Measurements from ENCODE around the gene TPM2.

TPM2 gene

DNA sequence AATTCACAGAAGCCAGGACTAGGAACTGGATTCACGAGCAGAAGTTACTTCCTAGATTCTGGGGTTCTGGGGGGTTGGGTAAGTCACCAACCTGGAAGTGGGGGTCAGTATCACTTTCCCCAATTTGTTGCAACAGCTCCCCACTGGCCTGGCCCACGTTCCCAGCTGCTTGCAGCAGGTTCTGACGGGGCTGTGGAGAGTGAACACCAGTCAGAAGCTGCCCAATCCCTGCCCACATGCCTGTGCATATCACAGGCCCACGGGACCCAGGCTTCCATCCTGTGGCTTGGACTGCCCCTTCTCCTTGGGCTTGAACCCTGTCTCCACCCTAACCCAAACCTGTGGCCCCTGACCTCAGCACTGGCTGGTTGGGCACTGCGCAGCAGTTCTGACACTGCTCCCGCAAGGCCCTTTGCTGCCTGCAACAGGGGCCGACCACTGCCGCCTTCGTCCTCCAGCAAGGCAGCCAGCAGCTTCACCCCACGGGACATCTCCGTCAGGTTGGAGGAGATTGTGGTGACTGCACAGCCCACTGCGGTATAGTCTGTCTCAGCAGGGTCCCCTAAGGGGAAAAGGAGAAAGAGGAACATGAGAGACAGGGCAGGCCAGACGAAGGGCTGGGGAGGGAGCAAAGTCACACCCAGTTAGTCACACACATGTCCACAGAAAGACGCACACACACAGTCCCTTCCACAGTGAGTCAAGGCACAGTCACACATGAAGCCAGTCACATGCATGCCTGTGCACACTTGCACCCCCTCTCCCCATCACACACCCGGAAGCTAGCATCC is 29.2 kb upstream of the TPM2 start:
- DNase-seq (ENCODE audit: low read depth) = no peak

DNA sequence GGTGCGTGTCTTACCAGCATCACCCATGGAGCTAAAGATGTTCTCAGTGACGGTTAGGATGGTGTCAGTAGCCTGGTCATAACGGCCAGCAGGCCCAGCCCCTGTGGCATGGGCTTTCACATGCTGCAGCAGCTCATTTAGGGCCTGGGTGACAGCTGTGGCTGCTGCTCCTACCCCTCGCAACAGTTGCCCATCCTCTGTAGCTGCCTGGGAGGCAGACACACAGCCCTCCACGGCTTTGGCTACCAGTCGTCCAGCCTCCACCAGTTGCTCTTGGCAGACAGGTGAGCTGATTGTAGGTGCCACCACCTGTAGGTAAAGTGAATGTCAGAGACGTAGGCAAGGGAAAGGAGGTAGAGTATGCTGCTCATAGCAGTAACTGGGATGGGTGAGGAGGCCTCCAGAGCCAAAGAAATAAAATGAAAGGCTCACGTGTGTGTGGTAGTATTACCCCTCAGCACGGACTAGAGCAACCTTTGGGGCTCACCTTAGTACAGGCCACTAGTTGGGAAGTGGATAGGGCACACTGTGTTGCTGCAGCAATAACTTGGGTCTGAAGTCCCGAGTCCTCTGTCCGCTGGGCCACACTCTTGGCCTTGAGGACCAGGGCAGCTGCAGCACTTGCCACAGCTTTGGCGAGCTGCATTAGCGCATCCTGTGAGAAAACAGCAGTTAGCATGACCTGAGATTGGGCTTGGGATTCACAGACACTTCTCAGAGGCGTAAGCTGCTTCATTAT is 27.6 kb upstream of the TPM2 start:
- DNase-seq (ENCODE audit: low read depth) = no peak

GRCh38 chr9:35716230-35716629 is 26.5 kb upstream of the TPM2 start:
- DNase-seq (ENCODE audit: low read depth) = no peak

DNA sequence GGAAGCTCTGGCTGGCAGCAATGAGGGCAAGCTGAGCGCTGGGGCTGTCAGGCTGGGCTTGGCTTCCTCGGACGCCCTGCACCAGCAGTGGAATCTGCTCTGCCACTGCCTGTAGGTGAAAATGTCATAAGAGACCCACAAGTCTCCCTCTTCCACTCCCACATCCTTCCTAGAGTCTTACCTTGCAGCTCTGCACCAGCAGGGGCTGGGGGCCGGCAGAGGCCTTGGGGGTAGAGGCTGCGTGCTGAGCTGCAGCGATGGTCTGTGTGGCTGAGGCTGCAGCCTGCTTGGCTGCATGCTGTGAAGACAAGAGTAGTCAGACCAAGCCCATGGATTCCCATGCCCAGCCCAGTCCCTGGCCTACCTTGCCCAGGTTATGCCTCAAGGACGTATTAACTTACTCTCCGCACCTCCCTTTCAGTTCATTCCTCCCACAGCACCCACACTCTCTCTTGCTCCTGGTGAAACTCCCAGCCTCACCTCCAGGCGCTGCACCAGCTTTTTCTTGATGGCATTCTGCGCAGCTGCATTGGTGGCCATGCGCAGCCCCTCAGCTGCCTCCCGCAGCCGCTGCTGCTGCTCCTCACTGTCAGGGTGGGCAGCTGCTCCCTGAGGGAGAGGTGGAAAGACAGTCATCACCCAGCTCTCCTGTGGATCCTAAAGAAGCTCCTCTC is 25.0 kb upstream of the TPM2 start:
- DNase-seq (ENCODE audit: low read depth) = no peak

GRCh38 chr9:35714123-35714522 is 24.4 kb upstream of the TPM2 start:
- DNase-seq (ENCODE audit: low read depth) = no peak

- no peak for DNase-seq (ENCODE audit: low read depth)
These were observed 23.9 kb upstream of the TPM2 start for GRCh38 chr9:35713578-35713977.

DNA sequence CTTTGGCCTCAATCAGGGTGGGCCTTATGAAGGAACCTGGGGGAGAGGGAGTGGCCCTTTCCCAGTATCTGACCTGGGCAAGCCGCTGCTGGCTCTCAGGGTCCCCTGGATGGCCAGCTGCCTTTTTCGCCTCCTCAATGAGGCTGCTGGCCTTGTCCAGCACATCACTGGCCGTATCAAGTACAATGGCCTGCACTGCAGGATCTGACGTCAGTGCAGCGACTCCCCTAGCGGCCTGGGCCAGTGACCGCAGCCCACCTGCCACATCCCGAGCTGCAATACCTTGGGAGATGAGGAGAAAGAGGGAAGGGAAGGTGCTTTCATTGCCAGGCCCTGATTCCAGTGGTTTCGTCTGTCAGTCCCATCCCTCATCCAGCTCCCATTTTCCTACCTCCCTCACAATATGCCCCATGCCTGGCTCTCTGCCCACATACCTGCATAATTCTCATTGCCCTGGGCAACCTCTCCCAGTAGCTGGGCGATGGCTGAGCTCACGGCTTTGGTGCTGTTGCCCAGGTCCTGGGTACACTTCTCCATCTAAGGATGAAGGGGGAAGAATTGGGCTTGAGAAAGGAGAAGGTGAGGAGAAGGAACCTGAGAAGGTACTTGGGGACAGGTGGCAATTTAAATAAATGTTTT is 23.2 kb upstream of the TPM2 start:
- DNase-seq (ENCODE audit: low read depth) = no peak

DNA sequence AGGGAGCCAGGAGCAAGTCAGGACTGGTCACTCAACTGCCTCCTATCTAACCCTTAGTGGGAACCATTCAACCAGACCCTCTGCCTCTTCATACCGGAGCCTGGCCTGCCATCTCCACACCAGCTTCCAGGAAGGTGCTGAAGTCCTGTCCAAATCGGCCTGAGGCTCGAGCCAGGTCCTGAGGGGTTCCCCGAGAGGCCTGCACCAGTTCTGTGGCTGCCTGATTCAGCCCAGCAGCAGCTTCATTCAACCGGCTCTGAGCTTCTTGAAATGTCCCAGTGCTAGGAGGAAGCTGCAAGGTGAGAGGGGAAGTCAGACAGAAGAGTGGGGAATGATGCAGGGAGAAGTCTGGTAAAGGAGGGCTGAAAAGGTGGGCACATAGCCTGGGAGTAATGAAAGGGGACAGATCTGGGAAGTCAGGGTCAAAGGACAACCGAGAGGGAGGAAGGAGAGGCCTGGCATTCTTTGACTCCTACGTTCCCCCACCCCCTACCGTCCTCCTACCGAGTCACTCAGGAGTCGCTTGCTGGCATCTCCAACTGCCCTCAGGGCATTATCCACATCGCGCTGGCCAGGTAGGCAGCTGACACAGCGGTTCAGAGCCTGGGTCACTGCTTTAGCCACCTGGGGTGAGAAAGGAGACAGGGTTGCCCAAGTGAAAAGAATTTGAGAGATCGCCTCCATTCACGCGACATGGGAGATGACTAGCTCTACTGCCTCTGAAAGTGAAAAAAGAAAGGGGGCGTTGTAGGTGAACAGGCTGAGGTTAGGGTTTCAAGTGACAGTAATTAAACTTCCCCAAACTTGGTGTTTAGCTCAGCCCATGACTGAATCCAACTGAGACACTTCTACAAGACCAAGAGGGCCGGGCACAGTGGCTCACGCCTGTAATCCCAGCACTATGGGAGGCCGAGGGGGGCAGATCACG is 22.0 kb upstream of the TPM2 start:
- no peak for DNase-seq (ENCODE audit: low read depth)

GRCh38 chr9:35710818-35711500 is 21.2 kb upstream of the TPM2 start:
- DNase-seq (ENCODE audit: low read depth) = no peak

- DNase-seq (ENCODE audit: low read depth) = no peak
These were observed 18.4 kb upstream of the TPM2 start for GRCh38 chr9:35708146-35708545.

GRCh38 chr9:35706951-35707350 is 17.2 kb upstream of the TPM2 start:
- DNase-seq (ENCODE audit: low read depth) = no peak

- no peak for DNase-seq (ENCODE audit: low read depth)
These were observed 16.2 kb upstream of the TPM2 start for GRCh38 chr9:35705836-35706430.

DNA sequence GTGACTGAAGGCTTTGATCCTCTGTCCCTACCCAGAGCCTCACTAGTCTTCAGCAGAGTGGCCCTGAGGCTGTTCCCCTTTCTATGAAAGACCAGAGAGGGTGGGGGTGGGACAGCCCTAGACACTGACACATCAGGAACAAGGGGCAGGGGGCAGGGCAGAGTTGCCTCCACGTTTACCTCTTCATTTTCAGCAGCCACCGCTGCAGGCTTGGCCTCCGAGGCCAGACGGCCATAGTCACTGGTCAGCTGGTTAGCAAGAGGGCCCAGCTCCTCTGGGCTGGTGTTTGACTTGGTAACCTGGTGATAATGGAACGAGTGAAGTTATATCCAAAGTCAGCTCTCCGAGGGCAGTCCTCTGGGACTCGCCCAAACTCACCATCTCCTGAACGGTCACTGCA is 15.6 kb upstream of the TPM2 start:
- DNase-seq (ENCODE audit: low read depth) = no peak

GRCh38 chr9:35703906-35704672 is 14.4 kb upstream of the TPM2 start:
- DNase-seq (ENCODE audit: low read depth) = no peak

- no peak for DNase-seq (ENCODE audit: low read depth)
These were observed 13.0 kb upstream of the TPM2 start for GRCh38 chr9:35702696-35703095.

- DNase-seq (ENCODE audit: low read depth) = no peak
These were observed 11.2 kb upstream of the TPM2 start for GRCh38 chr9:35700942-35701341.

DNA sequence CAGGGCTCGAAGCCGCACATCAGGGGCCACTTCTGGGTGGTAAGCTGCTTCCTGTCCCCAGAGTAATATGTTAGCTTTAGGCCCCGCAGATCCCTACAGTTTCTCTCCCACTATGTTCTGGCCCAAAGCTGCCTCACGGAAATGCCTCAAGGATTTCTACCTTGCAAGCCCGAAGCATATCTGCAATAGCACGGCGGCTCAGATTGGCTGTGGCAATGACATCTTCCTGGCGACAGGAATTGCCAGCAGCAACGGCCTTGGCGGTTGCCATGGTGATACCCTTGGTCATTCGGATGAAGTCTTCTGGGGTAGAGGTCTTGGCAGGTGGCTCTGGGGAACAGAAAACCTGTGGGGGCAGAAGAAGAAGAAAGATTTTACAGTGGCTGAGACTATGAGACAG is 10.3 kb upstream of the TPM2 start:
- no peak for DNase-seq (ENCODE audit: low read depth)

- DNase-seq (ENCODE audit: low read depth) = no peak
These were observed 8.5 kb upstream of the TPM2 start for GRCh38 chr9:35698231-35698630.

DNA sequence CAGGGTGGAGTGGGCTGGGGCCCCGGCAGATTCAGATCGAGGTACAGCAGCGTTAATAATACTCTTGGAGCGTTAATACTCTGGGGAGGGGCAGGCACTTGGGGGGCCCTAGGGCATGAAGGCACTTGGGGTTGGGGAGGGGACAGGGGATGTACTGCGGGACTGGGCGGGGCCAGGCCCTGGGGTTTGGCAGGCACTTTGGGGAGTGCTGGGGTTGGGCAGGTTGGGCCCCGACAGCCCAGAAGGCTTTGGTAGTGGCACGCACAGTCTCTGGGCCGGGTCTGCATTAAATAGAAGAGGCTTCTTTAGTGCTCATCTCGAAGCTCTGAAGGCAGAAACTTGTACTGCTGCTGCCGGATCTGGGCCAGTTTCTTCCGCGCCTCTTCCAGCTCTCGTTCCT is 7.8 kb upstream of the TPM2 start:
- no peak for DNase-seq (ENCODE audit: low read depth)

Data from activated T-helper 9 cell treated with anti-CD3 and anti-CD28 coated beads, Interleukin-2, amount 50 U/mL, for 16 hours (primary cell).